IPS DF 6.9 (cell line): ENCODE measurements around the gene CDK3.

Experiments
- DNase-seq: peaks from one replicate; pipeline ENCODE4 v3.0.0-alpha.2; 2013; ENCODE audit warnings: low read depth, low spot score
- H3K27ac ChIP-seq: one replicate; pipeline ENCODE4 v1.5.1; 2013; ENCODE audit warnings: low read length, control low read depth
- H3K27me3 ChIP-seq: 2 replicates; pipeline ENCODE4 v1.6.1; 2013; ENCODE audit warnings: mild to moderate bottlenecking, low read length; ENCODE audit not compliant: control insufficient read depth, insufficient read depth
- H3K36me3 ChIP-seq: 2 replicates; pipeline ENCODE4 v1.6.1; 2013; ENCODE audit warnings: low read length; ENCODE audit not compliant: control insufficient read depth, insufficient read depth
- H3K4me1 ChIP-seq: 2 replicates; pipeline ENCODE4 v1.6.1; 2013; ENCODE audit warnings: low read length; ENCODE audit not compliant: control insufficient read depth, insufficient read depth
- H3K4me3 ChIP-seq: 2 replicates; pipeline ENCODE4 v1.5.1; 2013; ENCODE audit warnings: mild to moderate bottlenecking, low read length
- H3K9me3 ChIP-seq: 2 replicates; pipeline ENCODE4 v1.6.1; 2013; ENCODE audit warnings: low read length, inconsistent platforms; ENCODE audit not compliant: control insufficient read depth, insufficient read depth
- WGBS: extraction: QIAGEN DNeasy Blood & Tissue Kit; methylation state at CpG from one replicate; pipeline ENCODE4 v1.1.7; 2013; ENCODE audit warnings: mixed read lengths, missing lambda C conversion rate; ENCODE audit not compliant: insufficient read length, insufficient coverage; 5-methylcytosine and 5-hydroxymethylcytosine counted together

CDK3 gene

DNA sequence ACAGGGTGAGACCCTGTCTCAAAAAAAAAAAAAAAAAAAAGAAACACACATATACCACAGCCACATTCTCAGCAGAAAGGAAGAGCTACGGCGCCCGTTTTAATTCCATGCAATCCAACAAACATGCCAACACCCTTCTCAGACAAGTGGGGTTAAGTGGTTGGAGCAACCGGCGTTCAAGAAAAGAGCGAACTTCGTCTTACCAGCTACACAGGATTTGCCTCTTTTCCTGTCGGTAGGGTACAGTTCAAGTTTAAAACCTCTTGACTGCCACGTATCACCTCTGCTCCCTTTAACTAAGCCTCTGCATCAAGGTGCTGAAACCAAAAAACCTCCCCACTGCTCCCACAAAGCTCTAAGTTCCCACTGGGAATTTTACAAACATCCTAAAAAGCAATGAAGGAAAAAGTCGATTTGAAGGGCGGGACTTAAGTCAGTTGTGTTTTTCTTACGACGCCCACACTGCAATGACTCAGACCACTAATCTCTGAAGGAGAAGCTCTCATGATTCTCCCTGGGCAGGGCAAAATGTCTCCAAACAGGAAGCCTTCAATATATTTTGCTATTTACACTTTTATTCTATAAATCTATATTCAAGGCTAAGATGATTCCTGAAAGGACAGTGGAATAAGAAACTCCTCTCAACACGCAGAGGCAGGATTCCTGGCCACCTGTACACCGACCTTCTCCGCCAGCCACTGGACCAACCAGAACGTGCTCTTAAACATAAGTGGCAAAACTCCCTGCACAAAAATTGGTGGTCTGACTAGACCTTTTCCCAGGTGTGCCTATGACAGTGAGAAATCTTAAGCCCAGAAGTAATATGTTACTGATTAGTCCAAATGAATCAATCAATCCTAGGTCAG is 52.8 kb downstream of the CDK3 start:
- H3K9me3 ChIP-seq, result no peaks in the 10 kb centered on the region
- no peak for DNase-seq
- H3K27ac ChIP-seq, result no peak overlapping the region
- no CpG with 5 or more reads among the region's 17 CpGs for WGBS
- no peaks in the 10 kb centered on the region for H3K27me3 ChIP-seq
- no peak overlapping the region for H3K4me3 ChIP-seq
- no peaks in the 10 kb centered on the region for H3K4me1 ChIP-seq
- peaks cover 25% of the 10 kb centered on the region for H3K36me3 ChIP-seq

DNA sequence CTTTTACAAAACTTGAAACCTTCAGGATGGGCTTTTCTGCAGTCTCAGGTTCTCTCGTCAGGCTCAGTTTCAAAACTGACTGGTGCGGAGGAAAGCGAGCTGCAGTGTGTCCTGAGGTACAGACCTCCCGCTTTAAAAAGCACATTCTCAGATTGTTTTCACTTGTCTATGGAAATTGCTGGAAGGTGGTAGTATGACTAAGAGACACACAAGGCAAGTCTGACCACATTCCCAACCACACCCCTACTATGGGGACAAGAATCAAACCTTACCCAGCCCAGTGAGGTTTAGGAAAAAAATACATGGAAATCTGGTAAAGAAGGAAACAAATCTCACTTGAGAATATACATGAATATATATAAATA is 53.4 kb downstream of the CDK3 start:
- Histone ChIP-seq H3K36me3 (peaks cover 29% of the 10 kb centered on the region), H3K27me3 (no peaks in the 10 kb centered on the region), H3K4me3 (no peak overlapping the region), H3K27ac (no peak overlapping the region), H3K9me3 (no peaks in the 10 kb centered on the region), H3K4me1 (no peaks in the 10 kb centered on the region)
- WGBS, result no CpG with 5 or more reads among the region's 4 CpGs
- no peak for DNase-seq
